Hematopoietic multipotent progenitor cell treated with erythropoietin and hydrocortisone succinate and interleukin-3 and kit ligand, for 17 days (in vitro differentiated cells): ENCODE results near the gene HLA-F.

ENCODE experiments used
- DNase-seq: peaks from one replicate; pipeline ENCODE4 v3.0.0-alpha.2; 2015; ENCODE audit warnings: low spot score

The HLA-F gene

DNA sequence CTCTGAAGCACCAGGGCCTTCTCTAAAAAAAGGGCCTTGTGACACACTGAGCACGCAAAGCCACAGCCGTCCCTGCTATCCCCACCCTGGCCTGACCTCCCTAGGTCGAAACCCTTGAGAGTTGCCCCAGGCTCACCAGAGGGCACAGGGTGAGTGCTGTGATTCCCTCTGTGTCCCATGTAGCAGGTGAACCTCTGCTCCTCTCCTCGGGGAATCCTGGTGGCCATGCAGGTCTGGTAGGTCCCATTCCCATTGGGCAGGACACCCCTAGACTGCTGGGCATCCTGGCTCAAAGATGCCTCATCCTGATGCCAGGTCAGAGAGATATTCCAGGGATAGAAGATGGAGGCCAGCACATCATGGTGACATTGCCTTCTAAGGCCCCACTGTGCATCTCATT, 20.9 kb downstream of the HLA-F start:
- DNase-seq: no peak

DNA sequence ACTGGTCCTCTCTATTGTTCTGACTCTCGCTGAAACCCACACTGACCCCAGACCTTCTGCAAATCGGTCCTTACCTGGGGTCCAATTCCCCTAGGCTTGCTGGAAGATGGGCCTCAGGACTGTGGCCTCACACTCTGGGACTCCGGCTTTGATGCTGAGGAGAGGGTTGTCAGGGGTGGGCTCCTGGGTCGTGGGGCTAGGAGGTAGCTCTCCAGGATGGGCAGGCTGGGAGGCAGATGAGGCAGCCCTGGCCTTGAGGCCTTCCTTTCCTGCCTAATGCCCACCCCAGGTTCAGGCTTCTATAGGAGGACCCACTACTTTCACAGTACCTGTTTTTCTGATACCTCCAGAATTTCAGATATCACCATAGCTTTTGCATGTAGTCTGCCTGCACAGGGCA, 21.4 kb downstream of the HLA-F start:
- DNase-seq: no peak

DNA sequence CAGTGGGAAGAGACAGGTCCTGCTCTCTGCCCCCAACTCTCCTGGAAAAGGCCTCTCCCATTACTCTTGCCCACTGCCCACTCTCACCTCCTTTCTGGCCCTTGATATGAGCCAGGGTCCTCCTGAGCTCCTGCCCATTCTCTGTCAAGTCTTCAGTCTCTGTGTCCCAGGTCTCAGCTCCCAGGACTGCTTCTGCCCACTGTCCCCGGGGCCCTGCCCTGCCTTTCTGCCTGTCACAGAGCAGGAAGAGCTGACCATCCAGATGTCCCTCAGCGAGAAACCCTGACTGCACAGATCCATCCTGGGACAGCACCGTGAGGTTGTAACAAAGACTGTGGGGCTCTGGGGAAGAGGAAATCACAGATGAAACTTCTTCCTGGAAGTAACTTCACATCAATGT, 22.2 kb downstream of the HLA-F start:
- no peak for DNase-seq

- no peak for DNase-seq
These were observed 22.7 kb downstream of the HLA-F start for GRCh38 chr6:29745855-29746449.

- DNase-seq: no peak
These were observed 23.8 kb downstream of the HLA-F start for GRCh38 chr6:29746846-29747687.

GRCh38 chr6:29747688-29748250, 24.5 kb downstream of the HLA-F start:
- no peak for DNase-seq

- DNase-seq: peak; percentile 87
These were observed 25.4 kb downstream of the HLA-F start for GRCh38 chr6:29748391-29749307.

- DNase-seq: no peak
These were observed 26.1 kb downstream of the HLA-F start for GRCh38 chr6:29749308-29749662.

DNA sequence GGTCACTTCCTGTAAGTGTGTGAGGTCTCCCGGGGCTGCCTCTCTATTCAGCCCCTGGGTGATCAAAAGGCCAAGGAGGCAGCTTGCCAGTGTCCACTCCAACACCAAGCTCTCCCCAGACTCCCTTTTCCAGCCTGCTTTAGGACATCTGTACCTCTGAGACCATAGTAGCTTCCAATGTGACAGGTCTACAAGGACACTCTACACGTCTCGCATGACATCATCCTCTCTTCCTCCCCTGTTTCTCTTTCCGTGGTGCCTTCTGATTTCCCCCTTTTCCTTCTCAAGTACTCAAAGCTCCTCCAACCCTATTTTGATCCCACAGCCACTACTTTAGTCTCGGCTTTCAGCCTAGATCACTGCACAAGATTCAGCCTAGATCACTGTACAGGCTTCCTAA, 26.4 kb downstream of the HLA-F start:
- DNase-seq: peak; percentile 24

DNA sequence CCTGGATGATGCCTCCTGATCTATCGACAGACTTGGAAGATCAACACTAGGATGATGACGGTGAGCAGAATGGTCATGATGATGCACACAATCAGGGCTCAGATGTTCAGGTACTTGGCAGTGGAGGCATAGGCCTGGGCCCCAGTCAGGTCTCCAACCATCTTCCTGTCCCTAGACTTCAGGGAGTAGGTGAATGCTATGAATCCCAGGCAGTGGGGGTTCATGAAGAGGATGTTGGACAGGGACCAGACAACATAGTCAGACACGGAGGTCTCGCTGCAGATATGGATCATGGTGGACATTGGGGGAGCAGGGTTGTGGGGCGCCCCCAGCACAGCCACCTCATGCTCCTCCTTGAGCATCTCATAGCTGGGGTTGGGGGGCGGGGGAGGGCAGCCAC, 27.5 kb downstream of the HLA-F start:
- no peak for DNase-seq

DNA sequence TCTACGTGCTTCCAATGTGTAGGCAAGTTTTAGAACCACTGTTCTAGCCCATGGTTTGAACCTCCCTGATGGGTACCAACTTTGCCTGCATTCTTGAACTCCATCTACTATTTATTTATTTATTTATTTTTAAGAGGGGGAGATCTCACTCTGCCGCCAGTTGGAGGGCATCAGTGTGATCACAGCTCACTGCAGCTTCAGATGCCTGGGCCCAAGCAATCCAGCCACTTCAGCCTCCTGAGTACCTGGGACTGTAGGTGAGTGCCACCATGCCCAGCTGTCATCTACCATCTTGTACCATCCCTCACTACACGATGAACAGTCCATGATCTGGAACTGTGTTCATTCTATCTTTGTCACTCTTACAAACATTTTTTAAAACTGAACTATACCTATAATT, 28.2 kb downstream of the HLA-F start:
- no peak for DNase-seq

DNA sequence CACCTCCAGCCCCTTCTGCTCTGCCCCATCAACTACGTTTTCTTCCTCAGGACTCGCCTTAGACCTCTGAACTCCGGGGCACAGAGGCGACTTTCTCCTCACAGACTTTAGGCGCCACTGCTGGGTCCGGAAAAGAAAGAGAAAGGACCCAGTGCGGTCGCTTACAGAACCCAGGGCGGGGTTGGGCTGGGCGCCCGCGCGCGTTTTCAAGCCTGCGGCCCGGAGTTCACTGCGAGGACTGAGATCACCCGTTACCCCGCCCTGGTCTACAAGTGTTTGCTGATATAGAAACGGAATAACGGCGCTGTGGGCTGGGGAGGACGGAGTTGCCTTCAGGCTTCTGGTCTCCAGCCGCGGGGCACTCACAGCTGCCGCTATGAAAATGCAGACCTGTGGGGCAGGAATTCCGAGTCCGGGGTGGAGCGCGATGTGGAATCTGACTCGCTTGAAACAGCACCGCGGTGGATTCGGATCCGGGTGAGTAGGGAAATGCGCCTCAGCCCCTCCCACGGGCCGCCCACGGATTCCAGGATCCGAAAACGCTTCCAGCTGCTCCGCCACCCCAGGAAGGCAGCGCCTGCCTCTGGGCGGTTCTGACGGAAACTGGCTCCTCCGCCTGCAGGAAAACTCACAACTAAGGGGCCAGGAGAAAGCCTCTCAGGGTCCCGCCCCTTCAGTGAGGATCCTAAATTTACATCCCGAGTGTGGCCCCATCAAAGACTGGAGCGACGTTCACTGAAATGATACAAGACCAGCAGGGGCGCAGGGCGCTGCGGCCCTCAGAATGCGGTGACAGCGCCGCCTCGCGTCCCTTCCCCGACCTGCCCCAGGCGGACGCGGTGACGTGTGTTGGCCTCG, 29.4 kb downstream of the HLA-F start:
- peak; percentile 87 for DNase-seq

DNA sequence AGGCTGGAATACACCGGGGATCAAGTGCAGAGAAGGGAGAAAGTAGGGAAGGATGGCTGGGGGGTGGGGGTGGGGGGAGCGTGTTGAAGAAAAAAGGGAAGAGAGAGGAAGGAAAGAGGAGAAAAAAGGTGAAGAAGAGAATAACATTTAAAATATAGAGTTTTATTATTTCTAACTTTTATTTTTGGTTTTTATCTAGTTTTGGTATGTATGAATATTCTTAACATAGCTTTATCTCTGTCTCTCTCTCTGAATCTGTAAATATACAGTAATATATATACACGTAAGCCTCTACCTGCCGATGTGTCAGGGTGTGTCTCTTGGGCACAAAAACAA, 30.0 kb downstream of the HLA-F start:
- DNase-seq: no peak

DNA sequence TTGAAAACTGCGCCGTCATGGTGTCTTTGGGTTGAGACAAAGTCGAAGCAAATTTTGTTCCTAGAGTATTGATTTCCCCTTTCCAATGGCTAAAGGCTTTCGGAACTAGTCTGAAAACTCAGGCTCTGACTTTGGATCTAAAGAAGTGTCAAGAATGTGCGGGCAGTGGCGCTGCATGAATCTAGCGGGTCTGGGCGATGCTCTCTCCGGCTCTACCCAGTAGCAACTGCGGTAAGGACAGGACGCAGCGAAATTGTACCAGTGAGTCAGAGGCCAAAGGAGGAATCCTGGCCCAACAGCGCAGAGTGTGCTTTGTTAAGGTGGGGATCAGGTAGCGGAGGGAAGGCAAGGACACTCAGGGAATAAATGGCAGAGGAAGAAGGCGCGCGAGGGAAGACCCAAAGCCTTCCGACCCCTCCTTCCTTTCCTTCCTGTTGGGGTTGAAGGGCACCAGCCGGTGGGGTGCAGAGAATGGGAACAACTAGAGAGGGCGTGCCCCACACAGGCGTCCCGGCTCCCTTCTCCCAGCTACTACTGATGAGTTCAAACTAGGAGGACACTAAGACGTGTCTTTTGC, 32.1 kb downstream of the HLA-F start:
- no peak for DNase-seq

GRCh38 chr6:29757282-29757681, 34.0 kb downstream of the HLA-F start:
- no peak for DNase-seq

DNA sequence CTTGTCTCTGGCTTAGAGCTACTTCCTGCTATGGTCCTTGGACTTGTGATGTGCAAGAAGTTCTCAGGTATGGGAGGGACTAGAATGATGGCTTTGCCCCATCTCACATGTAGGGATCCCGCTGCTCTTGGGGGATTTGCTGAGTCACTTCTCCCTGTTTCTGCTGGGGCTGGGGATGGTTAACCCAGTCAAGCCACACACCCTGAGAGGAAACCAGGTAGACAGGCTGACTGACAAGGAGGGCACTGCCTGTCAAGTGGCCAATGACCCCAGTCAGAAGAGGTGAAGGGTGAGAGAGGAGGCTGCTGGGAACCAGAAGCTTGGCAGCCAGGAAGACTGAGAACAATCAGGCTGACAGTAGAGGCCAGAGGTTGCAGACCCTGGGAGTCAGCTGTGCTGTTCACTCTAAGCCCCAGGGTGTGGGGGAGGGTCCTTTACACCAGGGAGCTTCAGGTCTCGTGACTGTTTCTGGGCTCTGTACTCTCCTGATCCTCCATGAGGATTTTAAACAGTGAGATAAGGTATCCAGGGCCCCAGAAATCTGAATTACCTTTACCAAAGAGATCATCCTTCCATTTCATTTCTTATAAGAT, 34.6 kb downstream of the HLA-F start:
- DNase-seq: no peak

DNA sequence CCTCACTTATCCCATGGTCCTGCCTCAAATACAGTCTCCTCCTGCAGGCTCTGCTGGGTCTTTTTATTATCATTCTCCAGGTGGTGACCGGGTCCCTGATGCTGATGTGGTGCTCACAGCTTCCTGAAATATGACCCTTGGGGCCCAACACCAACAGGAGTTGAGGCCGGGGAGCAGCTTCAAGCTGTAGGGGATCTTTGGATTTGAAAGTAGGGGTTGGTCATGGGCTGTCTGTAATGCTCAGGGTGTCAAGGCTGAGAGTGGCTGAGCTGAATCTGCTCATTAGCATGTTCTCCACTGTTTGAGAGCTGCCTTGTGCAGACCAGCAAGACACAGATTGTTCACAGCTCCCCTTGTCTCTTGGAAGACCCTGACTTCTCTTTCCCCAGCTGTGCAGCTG, 35.5 kb downstream of the HLA-F start:
- no peak for DNase-seq

GRCh38 chr6:29759457-29759856, 36.2 kb downstream of the HLA-F start:
- DNase-seq: no peak

DNA sequence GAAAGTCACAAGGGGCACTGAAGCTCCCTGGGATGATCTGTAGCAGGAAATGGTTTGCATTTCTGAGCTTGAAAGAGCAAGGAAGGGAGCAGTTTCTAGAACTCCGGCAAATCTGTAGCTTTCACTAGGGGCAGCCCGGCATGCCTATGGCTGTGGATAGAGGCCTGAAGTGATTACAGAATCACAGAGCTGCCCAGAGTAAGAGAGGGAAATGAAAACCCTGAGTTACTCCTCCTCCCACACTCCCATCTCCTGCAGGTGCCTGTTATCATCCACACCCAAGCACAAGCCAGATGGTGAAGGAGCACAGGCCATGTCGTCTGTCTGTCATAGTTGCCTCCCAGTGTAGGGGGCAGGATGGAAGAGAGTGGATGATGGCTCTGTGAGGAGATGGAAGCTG, 37.1 kb downstream of the HLA-F start:
- no peak for DNase-seq

GRCh38 chr6:29762051-29762450, 38.8 kb downstream of the HLA-F start:
- no peak for DNase-seq

DNA sequence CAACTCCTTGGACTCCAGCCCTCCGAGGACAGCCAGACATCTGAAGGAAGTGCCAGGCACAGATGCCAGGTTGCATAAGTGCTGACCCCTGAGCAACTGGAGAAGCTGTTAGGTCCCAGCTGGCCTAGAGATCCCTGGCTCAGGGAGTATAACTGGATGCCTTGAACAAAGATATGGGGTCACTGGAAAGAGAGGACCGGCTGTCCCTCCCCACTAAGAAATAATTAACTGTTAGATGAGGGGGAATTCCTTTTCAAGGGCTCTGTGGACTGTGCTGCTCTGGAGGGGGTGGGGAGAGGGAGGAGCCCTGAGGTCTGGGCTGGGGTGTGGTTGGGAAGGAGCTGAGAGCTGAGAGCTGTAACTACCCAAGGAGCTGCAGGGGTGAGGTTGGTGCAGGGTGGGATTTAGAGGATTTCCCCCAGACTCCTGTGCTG, 39.6 kb downstream of the HLA-F start:
- no peak for DNase-seq
